PC-3 (cell line): ENCODE measurements around the gene GLYAT.

Experiments used
- EZH2 ChIP-seq: fragments of 300-600 bp; sonication (generic); IDR thresholded peaks from one replicate; pipeline ENCODE4 v1.6.1; 2017; ENCODE audit warnings: antibody characterized with exemption, mild to moderate bottlenecking, low read length; ENCODE audit not compliant: unreplicated experiment
- TF ChIP-seq, protein P1 (sequence below): fragments of 300-600 bp; sonication (generic); conservative IDR thresholded peaks from 2 replicates; pipeline ENCODE4 v1.5.1; 2017; ENCODE audit warnings: antibody characterized with exemption, low read depth, mild to moderate bottlenecking, low read length

DNA sequence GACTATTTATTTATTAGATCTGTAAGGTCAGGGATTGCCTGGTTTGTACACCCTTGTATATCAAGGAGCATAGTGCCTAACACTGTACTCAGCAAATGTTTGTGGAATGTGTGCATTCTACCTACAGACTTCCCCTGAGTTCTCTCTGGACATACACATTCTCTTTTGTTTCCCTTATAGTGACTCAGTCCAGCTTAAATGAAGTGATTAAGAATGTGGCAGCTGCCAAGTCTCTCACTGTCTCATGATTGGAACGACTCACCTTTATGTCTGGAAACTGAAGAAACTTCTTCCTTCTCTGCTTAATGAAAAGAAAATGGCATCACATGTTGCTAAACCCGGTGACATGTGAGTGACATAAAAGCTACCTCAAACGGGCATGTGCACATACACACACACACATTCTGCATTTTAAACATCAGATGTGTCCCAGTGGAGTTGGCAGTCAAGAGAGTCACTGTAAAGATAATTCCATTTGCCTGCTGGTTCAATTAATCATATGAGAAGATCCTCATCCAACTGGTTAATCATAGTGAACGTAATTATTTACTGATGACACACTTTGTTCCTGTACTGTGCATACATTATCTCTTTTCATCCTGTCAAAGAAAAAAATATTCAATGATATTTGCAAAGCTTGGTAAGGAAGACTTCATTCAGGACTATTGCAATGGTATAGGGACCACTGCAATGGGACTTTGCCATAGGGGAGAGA, 42.8 kb downstream of the GLYAT start:
- TF ChIP-seq, protein P1, sequence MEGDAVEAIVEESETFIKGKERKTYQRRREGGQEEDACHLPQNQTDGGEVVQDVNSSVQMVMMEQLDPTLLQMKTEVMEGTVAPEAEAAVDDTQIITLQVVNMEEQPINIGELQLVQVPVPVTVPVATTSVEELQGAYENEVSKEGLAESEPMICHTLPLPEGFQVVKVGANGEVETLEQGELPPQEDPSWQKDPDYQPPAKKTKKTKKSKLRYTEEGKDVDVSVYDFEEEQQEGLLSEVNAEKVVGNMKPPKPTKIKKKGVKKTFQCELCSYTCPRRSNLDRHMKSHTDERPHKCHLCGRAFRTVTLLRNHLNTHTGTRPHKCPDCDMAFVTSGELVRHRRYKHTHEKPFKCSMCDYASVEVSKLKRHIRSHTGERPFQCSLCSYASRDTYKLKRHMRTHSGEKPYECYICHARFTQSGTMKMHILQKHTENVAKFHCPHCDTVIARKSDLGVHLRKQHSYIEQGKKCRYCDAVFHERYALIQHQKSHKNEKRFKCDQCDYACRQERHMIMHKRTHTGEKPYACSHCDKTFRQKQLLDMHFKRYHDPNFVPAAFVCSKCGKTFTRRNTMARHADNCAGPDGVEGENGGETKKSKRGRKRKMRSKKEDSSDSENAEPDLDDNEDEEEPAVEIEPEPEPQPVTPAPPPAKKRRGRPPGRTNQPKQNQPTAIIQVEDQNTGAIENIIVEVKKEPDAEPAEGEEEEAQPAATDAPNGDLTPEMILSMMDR = no peak
- TF ChIP-seq EZH2 = no peak
